ENCODE measurements around the gene KRTAP25-1. TPM values are rescaled to one million over a fixed set of nuclear protein-coding genes. Genes with fewer than 3 reads are reported as not detected.

KRTAP25-1 gene, protein sequence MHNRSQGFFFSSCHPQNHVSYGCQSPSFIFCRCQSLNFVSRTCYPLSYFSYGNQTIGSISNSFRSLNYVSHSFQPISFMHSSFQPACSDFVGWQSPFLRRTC
- polyA plus RNA-seq (2012; ENCODE audit: low read depth, missing spikeins), result not detected

DNA sequence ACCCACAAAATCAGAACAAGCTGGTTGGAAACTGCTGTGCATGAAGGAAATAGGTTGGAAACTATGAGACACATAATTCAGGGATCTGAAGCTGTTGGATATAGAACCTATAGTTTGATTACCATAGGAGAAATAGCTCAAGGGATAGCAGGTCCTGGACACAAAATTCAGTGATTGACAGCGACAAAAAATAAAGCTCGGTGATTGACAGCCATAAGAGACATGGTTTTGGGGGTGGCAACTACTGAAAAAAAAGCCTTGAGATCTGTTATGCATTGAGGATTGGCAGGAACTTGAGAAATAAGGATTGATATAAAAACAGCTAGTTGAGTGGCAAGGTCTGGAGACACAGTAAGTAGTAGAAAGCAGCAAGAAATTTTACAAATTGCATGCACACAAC, at the start of gene KRTAP25-1:
Gene KRTAP25-1 (minus strand): TSS at position 300 of the 400 bp plus-strand sequence. CDS start 24 bp downstream, at position 276.
- TF ChIP-seq POLR2A (IDR thresholded peaks at IDR 0.05; ENCODE audit: low read depth, low read length) (no peak), POU2F2 (IDR thresholded peaks at IDR 0.05; ENCODE audit: low read depth, low read length) (no peak), TAF1 (IDR thresholded peaks at IDR 0.05; ENCODE audit: low read depth, low read length) (no peak), POLR2AphosphoS5 (IDR thresholded peaks at IDR 0.05; ENCODE audit: low read depth, low read length) (no peak), PAX5 (IDR thresholded peaks at IDR 0.05; ENCODE audit: insufficient read depth, low read length, severe bottlenecking) (no peak), SPI1 (IDR thresholded peaks at IDR 0.05; ENCODE audit: low read depth, low read length) (no peak)
- DNase-seq (ENCODE audit: insufficient read length, low spot score), result no peak
- FAIRE-seq, result no peak

DNA sequence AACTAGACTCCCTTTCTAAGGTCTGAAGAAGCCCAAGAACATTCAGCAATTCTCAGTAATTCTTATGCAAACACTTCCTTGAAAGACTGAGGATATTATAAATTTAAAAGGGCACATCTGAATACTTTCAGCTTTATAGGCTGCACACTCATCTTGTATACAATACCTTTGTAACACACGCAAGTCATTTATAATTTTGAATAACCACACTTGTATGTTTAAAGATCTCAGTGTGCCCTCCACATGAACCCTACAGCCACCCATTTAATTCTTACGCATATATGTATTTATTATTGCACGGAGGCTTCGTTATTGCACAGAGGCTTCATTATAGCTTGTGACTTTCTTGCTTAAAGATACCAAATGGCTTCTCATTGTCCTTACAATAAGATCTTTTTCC, 49.4 kb upstream of the KRTAP25-1 start:
- DNase-seq (ENCODE audit: insufficient read length, low spot score) (no peak), FAIRE-seq (no peak)
- TF ChIP-seq TAF1 (IDR thresholded peaks at IDR 0.05; ENCODE audit: low read depth, low read length) (no peak), POLR2A (IDR thresholded peaks at IDR 0.05; ENCODE audit: low read depth, low read length) (no peak), PAX5 (IDR thresholded peaks at IDR 0.05; ENCODE audit: insufficient read depth, low read length, severe bottlenecking) (no peak), POLR2AphosphoS5 (IDR thresholded peaks at IDR 0.05; ENCODE audit: low read depth, low read length) (no peak)

DNA sequence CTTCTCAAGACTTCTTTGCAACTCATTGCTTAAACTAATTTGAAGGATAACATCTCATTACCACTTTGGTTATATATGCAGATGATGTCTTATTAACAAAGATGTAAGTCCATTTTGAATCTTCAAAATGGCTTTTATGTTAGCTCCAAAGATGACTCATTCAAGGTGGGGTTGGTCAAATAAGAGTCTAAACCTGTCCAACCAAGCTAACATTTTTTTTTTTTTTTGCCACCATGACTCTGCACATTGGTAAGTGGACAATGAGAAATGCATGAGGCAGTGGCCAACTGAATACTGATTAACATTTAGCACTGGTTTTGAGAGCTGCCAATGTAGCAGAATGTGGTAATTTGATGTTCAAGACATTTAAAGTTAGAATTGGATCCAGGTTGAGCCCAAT, 48.5 kb upstream of the KRTAP25-1 start:
- DNase-seq (ENCODE audit: insufficient read length, low spot score) (no peak), FAIRE-seq (no peak)
- TF ChIP-seq POLR2A (IDR thresholded peaks at IDR 0.05; ENCODE audit: low read depth, low read length) (no peak), TAF1 (IDR thresholded peaks at IDR 0.05; ENCODE audit: low read depth, low read length) (no peak), POLR2AphosphoS5 (IDR thresholded peaks at IDR 0.05; ENCODE audit: low read depth, low read length) (no peak), POU2F2 (IDR thresholded peaks at IDR 0.05; ENCODE audit: low read depth, low read length) (no peak), SPI1 (IDR thresholded peaks at IDR 0.05; ENCODE audit: low read depth, low read length) (no peak), PAX5 (IDR thresholded peaks at IDR 0.05; ENCODE audit: insufficient read depth, low read length, severe bottlenecking) (no peak)

DNA sequence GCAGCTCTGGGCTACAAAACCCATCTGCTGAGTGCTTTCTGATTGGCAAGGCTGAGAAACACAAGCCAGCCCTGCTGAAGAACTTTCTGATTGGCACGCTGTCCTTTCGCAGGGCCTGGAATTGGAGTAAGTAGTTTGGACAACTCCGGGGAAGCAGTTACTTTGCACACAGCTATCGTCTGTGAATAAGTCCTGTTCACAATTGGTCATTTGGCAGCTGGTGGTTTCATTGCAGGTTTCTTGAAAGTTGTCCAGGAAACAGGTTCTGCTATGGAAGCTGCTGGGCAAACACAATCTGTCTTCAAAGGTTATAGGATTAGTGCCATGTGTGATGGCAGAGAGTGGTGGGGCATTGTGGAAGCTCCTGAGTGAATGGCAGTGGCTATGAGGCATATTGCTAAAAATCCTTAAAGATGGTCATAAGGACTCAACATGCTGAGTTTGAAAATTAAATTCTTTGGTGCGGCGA, 48.0 kb upstream of the KRTAP25-1 start, which contains the start of gene KRTAP27-1:
Gene KRTAP27-1 (minus strand): TSS at position 419 of the 469 bp plus-strand sequence. CDS start 26 bp downstream, at position 393.
- DNase-seq (ENCODE audit: insufficient read length, low spot score) (no peak), FAIRE-seq (no peak)
- TF ChIP-seq TAF1 (IDR thresholded peaks at IDR 0.05; ENCODE audit: low read depth, low read length), result no peak
- no peak for TF ChIP-seq POLR2AphosphoS5 (IDR thresholded peaks at IDR 0.05; ENCODE audit: low read depth, low read length)
- TF ChIP-seq POU2F2 (IDR thresholded peaks at IDR 0.05; ENCODE audit: low read depth, low read length), result no peak
- TF ChIP-seq PAX5 (IDR thresholded peaks at IDR 0.05; ENCODE audit: insufficient read depth, low read length, severe bottlenecking), result no peak
- no peak for TF ChIP-seq POLR2A (IDR thresholded peaks at IDR 0.05; ENCODE audit: low read depth, low read length)
- no peak for TF ChIP-seq SPI1 (IDR thresholded peaks at IDR 0.05; ENCODE audit: low read depth, low read length)

DNA sequence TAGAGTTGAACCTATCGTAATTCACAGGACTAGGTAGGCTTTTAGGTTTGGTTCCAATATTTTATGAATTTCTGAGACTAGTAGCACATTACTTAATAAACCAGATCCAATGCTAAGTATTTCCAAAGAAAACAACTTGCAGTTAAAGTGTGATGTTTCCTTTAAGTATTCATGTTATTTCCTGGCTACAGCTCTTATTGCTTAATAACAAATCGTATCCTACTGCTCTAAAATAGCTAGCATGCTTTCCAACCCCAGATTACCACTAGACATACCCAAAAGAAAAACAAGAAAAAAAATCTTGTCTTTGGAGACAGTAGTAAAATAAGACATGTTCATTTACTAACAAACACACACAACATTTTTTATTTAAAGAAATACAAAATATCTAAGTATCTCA, 47.3 kb upstream of the KRTAP25-1 start:
- DNase-seq (ENCODE audit: insufficient read length, low spot score) (no peak), FAIRE-seq (no peak)
- TF ChIP-seq PAX5 (IDR thresholded peaks at IDR 0.05; ENCODE audit: insufficient read depth, low read length, severe bottlenecking) (no peak), POLR2A (IDR thresholded peaks at IDR 0.05; ENCODE audit: low read depth, low read length) (no peak), TAF1 (IDR thresholded peaks at IDR 0.05; ENCODE audit: low read depth, low read length) (no peak), POU2F2 (IDR thresholded peaks at IDR 0.05; ENCODE audit: low read depth, low read length) (no peak), SPI1 (IDR thresholded peaks at IDR 0.05; ENCODE audit: low read depth, low read length) (no peak)

DNA sequence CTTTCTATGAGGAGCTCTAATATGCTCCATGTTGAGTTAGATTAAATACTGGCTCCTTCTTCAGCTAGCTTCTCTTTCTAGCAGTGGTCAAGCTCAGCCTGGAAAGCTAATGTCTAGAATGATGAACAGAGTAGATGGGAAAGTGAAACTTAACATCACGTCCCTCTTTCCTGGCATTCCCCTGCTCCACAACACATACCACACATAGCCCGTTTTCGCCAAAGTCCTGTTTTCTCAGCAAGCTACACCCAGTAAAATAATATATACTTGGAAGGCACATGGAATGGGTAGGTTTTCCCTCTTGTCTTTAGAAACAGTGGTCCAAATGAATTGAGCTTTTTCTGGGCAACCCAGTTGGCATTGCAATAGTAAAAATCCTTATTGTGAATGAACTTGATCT, 44.4 kb upstream of the KRTAP25-1 start:
- TF ChIP-seq POLR2AphosphoS5 (IDR thresholded peaks at IDR 0.05; ENCODE audit: low read depth, low read length), result no peak
- no peak for TF ChIP-seq SPI1 (IDR thresholded peaks at IDR 0.05; ENCODE audit: low read depth, low read length)
- no peak for FAIRE-seq
- DNase-seq (ENCODE audit: insufficient read length, low spot score), result no peak

DNA sequence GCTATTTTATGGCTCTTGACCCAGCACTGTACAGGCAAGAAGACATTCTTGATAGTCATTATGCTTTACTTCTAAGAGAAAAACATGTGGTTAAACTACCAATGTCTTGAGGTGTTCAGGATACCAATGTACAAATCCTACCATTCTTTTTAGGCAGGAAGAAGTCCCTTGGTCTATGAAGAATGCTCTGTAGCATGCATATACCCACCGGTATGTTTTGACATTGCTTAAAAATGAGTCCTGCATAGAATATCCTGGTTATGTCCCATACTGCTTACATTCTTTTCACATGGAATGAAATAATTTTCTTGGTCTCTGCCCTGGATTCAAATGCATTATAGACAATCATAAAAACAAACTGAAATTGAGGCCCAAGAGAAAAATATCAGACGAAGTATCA, 43.4 kb upstream of the KRTAP25-1 start:
- FAIRE-seq (no peak), DNase-seq (ENCODE audit: insufficient read length, low spot score) (no peak)
- no peak for TF ChIP-seq TAF1 (IDR thresholded peaks at IDR 0.05; ENCODE audit: low read depth, low read length)
- TF ChIP-seq POLR2AphosphoS5 (IDR thresholded peaks at IDR 0.05; ENCODE audit: low read depth, low read length), result no peak
- no peak for TF ChIP-seq PAX5 (IDR thresholded peaks at IDR 0.05; ENCODE audit: insufficient read depth, low read length, severe bottlenecking)
- TF ChIP-seq POU2F2 (IDR thresholded peaks at IDR 0.05; ENCODE audit: low read depth, low read length), result no peak
- TF ChIP-seq SPI1 (IDR thresholded peaks at IDR 0.05; ENCODE audit: low read depth, low read length), result no peak
- TF ChIP-seq POLR2A (IDR thresholded peaks at IDR 0.05; ENCODE audit: low read depth, low read length), result no peak

DNA sequence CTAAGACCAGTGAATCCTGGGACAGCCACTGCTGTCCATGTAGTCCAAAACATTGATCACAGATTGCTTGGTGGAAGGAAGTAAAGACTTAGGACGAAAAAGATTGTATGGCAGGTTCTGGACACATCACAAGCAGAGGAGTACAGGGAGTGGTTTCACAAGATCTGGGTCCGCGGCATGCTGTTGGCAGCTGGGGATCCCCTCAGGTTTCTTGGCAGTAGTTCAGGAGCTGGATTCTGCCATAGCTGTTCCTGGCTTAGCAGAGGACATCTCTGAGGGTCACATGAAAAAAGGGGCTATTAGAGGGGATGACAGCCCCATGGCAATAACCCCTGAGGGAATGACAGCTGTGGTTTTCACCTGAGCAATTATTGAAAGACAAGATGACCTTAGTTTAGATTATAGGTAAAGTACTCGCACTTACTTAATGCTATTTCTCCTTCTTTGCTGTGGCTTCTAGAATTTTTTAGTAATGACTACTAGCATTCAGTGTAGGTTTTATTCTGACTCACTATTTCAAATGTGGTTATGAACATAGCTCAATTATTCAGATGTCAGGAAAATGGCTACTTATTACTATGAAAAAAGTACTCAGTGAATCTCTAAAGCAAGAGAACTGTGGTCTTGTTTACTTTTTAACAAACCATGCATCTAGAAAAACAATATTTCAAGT, 40.0 kb upstream of the KRTAP25-1 start:
- TF ChIP-seq POU2F2 (IDR thresholded peaks at IDR 0.05; ENCODE audit: low read depth, low read length) (no peak), POLR2A (IDR thresholded peaks at IDR 0.05; ENCODE audit: low read depth, low read length) (no peak), PAX5 (IDR thresholded peaks at IDR 0.05; ENCODE audit: insufficient read depth, low read length, severe bottlenecking) (no peak), TAF1 (IDR thresholded peaks at IDR 0.05; ENCODE audit: low read depth, low read length) (no peak), SPI1 (IDR thresholded peaks at IDR 0.05; ENCODE audit: low read depth, low read length) (no peak), POLR2AphosphoS5 (IDR thresholded peaks at IDR 0.05; ENCODE audit: low read depth, low read length) (no peak)
- DNase-seq (ENCODE audit: insufficient read length, low spot score), result no peak
- no peak for FAIRE-seq

DNA sequence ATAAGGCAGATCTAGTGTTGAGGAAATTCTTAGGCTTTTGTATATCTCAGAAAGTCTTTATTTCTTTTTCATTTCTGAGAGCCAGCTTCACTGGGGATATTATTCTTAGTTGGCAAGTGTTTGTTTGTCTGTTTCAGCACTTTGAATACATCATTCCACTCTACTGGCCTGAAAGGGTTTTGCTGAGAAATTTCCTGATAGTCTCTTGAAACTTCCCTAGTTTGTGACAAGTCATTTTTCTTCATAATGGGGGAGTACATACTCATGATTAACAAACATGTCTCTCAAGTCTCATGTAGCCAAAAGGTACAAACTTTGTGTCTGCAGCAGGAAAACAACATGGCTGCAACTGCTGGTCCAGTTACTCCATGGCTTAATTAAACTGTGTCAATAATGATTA, 37.1 kb upstream of the KRTAP25-1 start:
- DNase-seq (ENCODE audit: insufficient read length, low spot score), result no peak
- TF ChIP-seq POLR2AphosphoS5 (IDR thresholded peaks at IDR 0.05; ENCODE audit: low read depth, low read length), result no peak
- no peak for TF ChIP-seq SPI1 (IDR thresholded peaks at IDR 0.05; ENCODE audit: low read depth, low read length)
- no peak for TF ChIP-seq POU2F2 (IDR thresholded peaks at IDR 0.05; ENCODE audit: low read depth, low read length)
- TF ChIP-seq POLR2A (IDR thresholded peaks at IDR 0.05; ENCODE audit: low read depth, low read length), result no peak
- no peak for TF ChIP-seq TAF1 (IDR thresholded peaks at IDR 0.05; ENCODE audit: low read depth, low read length)
- no peak for TF ChIP-seq PAX5 (IDR thresholded peaks at IDR 0.05; ENCODE audit: insufficient read depth, low read length, severe bottlenecking)
- FAIRE-seq, result no peak
